HepG2 (cell line): Measurements from ENCODE around the gene SLC1A3. TPM values are rescaled to one million over a fixed set of nuclear protein-coding genes. Genes with fewer than 3 reads are reported as not detected.

Experiments
- ATAC-seq: fragments of 200-7000 bp; cut with Tn5 transposase; 3 replicates; pipeline ENCODE4 v1.9.1; 2020; ENCODE audit warnings: mild to moderate bottlenecking, moderate library complexity
- BruUV-seq: library from RNA; stranded (reverse); fragments of 400-500 nt; replicated peaks from 2 replicates; lab custom pipeline; 2021; lab: Mats Ljungman, UMichigan
- CTCF ChIA-PET: fragments of 300-600 bp; formaldehyde crosslinking; extraction: SDS; loops from one replicate; lab custom pipeline; 2021; ENCODE audit warnings: low total read pairs, inconsistent platforms, low intra/inter-chr PET ratio; lab: Yijun Ruan, JAX
- POLR2A ChIA-PET: fragments of 350-600 bp; sonication (Branson Sonifier 250); formaldehyde crosslinking; loops from one replicate; lab custom pipeline; 2020; ENCODE audit warnings: antibody characterized with exemption, inconsistent platforms; lab: Yijun Ruan, JAX
- DNase-seq: peaks from one replicate; pipeline ENCODE4 v3.0.0-alpha.2; 2015; ENCODE audit warnings: low spot score
- FAIRE-seq: peaks from 3 replicates; lab custom pipeline; 2011; peaks lifted over from hg19 to GRCh38; lab: Jason Lieb, UNC
- H2AFZ ChIP-seq: one replicate; pipeline ENCODE4 v1.6.1; 2011; ENCODE audit warnings: low read length, inconsistent platforms
- H3K27ac ChIP-seq: fragments of 300-600 bp; 3 replicates; pipeline ENCODE4 v1.8.0; 2011; ENCODE audit warnings: mixed run types, mild to moderate bottlenecking, mixed read lengths, low read length, inconsistent platforms; ENCODE audit not compliant: insufficient read depth; ENCODE audit errors: extremely low read length
- H3K27me3 ChIP-seq, 2 experiments: fragments of 200-600 bp in 1 of 2; 2 replicates in 1 of 2; 3 replicates in 1 of 2; pipeline versions ENCODE4 v1.6.0 to v1.8.0; 2011; ENCODE audit warnings: low read length in 2 of 2, mild to moderate bottlenecking in 2 of 2, moderate library complexity in 2 of 2, inconsistent platforms in 1 of 2; ENCODE audit not compliant: insufficient read depth in 2 of 2, control insufficient read depth in 1 of 2
- H3K36me3 ChIP-seq, 2 experiments: fragments of 200-600 bp in 1 of 2; replicated peaks in 1 of 2; 2 replicates in 1 of 2; 3 replicates in 1 of 2; pipeline versions ENCODE4 v1.5.1 to v1.8.0; 2011; ENCODE audit warnings: low read length in 2 of 2, inconsistent platforms in 1 of 2; ENCODE audit not compliant: insufficient read depth in 2 of 2, control insufficient read depth in 1 of 2
- H3K4me1 ChIP-seq: 2 replicates; pipeline ENCODE4 v1.5.1; 2012; ENCODE audit warnings: low read length, inconsistent platforms; ENCODE audit not compliant: insufficient read depth
- H3K4me2 ChIP-seq: 2 replicates; pipeline ENCODE4 v1.6.0; 2011; ENCODE audit warnings: low read depth, low read length, inconsistent platforms
- H3K4me3 ChIP-seq, 3 experiments: fragments of 200-600 bp in 1 of 3; sonication (generic), shearing (Covaris generic) in 1 of 3; replicated peaks in 1 of 3; 2 replicates each; pipeline ENCODE4 v1.5.1; 2011 to 2016; ENCODE audit warnings: low read length in 3 of 3, inconsistent platforms in 2 of 3, low read depth in 2 of 3, mild to moderate bottlenecking in 2 of 3, control low read depth in 1 of 3, mixed read lengths in 1 of 3; ENCODE audit not compliant: insufficient read depth in 1 of 3
- H3K79me2 ChIP-seq: one replicate; pipeline ENCODE4 v1.6.1; 2011; ENCODE audit warnings: low read length, inconsistent platforms; ENCODE audit not compliant: insufficient read depth
- H3K9ac ChIP-seq: 2 replicates; pipeline ENCODE4 v1.6.0; 2011; ENCODE audit warnings: mild to moderate bottlenecking, low read depth, low read length, inconsistent platforms; ENCODE audit not compliant: insufficient read depth
- H3K9me3 ChIP-seq: 2 replicates; pipeline ENCODE4 v1.5.1; 2012; ENCODE audit warnings: mild to moderate bottlenecking, low read length
- H4K20me1 ChIP-seq: 2 replicates; pipeline ENCODE4 v1.6.0; 2011; ENCODE audit warnings: inconsistent platforms, mild to moderate bottlenecking, low read length, moderate library complexity; ENCODE audit not compliant: insufficient read depth
- ATM ChIP-seq: fragments of 450-650 bp; IDR thresholded peaks from 2 replicates; pipeline ENCODE4 v1.7.1; 2017; ENCODE audit warnings: mild to moderate bottlenecking, borderline replicate concordance
- BCL6 ChIP-seq: IDR thresholded peaks from 2 replicates; pipeline ENCODE4 v1.6.1; 2016; ENCODE audit warnings: missing genetic modification reagents, missing compliant biosample characterization
- HOXA7 ChIP-seq: sonication (generic); formaldehyde crosslinking; IDR thresholded peaks from 2 replicates; pipeline ENCODE4 v1.8.1; 2022; ENCODE audit warnings: mild to moderate bottlenecking, missing genetic modification reagents, moderate library complexity
- MAF1 ChIP-seq: sonication (generic); formaldehyde crosslinking; IDR thresholded peaks from 2 replicates; pipeline ENCODE4 v1.5.0; 2020; ENCODE audit warnings: missing genetic modification reagents, borderline replicate concordance
- MIER3 ChIP-seq: IDR thresholded peaks from 2 replicates; pipeline ENCODE4 v1.6.1; 2016; ENCODE audit warnings: missing compliant biosample characterization, borderline replicate concordance
- ZBTB1 ChIP-seq: sonication (generic); formaldehyde crosslinking; IDR thresholded peaks from 2 replicates; pipeline ENCODE4 v1.4.0; 2020; ENCODE audit warnings: missing genetic modification reagents, borderline replicate concordance
- WGBS: methylation state at CpG from one replicate; pipeline ENCODE4 v1.1.6; 2017; ENCODE audit warnings: low lambda C conversion rate; 5-methylcytosine and 5-hydroxymethylcytosine counted together
- in situ Hi-C: cut with HindIII; loops from 2 replicates; pipeline ENCODE4 v1.10.0; 2017; ENCODE audit warnings: low pct_unique_long_range_greater_than_20kb; ENCODE audit not compliant: extremely low pct_ligation_motif_present
- intact Hi-C: fragments of 100-400 bp; cut with micrococcal nuclease; formaldehyde crosslinking; loops from one replicate; pipeline ENCODE4 v1.10.0; 2022; ENCODE audit not compliant: unreplicated experiment
- polyA plus RNA-seq, 8 experiments: library from polyadenylated mRNA; depleted of rRNA in 3 of 8; stranded (reverse) in 7 of 8; unstranded in 1 of 8; fragments of >200 nt; fragmentation: Illumina TruSeq in 4 of 8; extraction: Trizol in 4 of 8; gene quantifications; 2 replicates each; pipeline versions ENCODE4 v1.2.1 to v1.2.3, GENCODE V29; 2011 to 2016; ENCODE audit warnings: low read depth in 4 of 8, missing spikeins in 1 of 8, mixed read lengths in 1 of 8; ENCODE audit not compliant: insufficient read depth in 1 of 8
- total RNA-seq, 5 experiments: library from RNA; depleted of rRNA; stranded (reverse); fragments of >200 nt; fragmentation: Illumina TruSeq; extraction: Trizol; gene quantifications; 2 replicates each; pipeline ENCODE4 v1.2.3, GENCODE V29; 2016; ENCODE audit warnings: low read depth in 1 of 5
- TF ChIP-seq, protein P1 (sequence below): IDR thresholded peaks from 2 replicates; pipeline ENCODE4 v1.6.1; 2012; ENCODE audit warnings: low read depth, low read length, improper control_type of control experiment

Gene SLC1A3
- total and polyA plus RNA-seq, 2 of the 13 experiments (the other 11 are each of a cell fraction or from before 2014, with no cell fraction given) = 0.09 TPM; not detected in 1

- Histone ChIP-seq H3K27me3 (no peaks in the 10 kb centered on the region), H3K36me3 (no peaks in the 10 kb centered on the region), H3K79me2 (no peaks in the 10 kb centered on the region), H3K4me3 (no peak overlapping the region), H3K4me1 (no peaks in the 10 kb centered on the region), H2AFZ (no peak overlapping the region), H3K9me3 (no peaks in the 10 kb centered on the region), H4K20me1 (no peaks in the 10 kb centered on the region), H3K27ac (no peak overlapping the region), H3K9ac (no peak overlapping the region), H3K4me2 (no peak overlapping the region)
- in situ Hi-C loops (no loop called here), intact Hi-C loops (no loop called here)
- TF ChIP-seq, protein P1, sequence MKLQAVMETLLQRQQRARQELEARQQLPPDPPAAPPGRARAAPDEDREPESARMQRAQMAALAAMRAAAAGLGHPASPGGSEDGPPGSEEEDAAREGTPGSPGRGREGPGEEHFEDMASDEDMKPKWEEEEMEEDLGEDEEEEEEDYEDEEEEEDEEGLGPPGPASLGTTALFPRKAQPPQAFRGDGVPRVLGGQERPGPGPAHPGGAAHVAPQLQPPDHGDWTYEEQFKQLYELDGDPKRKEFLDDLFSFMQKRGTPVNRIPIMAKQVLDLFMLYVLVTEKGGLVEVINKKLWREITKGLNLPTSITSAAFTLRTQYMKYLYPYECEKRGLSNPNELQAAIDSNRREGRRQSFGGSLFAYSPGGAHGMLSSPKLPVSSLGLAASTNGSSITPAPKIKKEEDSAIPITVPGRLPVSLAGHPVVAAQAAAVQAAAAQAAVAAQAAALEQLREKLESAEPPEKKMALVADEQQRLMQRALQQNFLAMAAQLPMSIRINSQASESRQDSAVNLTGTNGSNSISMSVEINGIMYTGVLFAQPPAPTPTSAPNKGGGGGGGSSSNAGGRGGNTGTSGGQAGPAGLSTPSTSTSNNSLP = no peak
- no peak for TF ChIP-seq ATM
- no peak for TF ChIP-seq BCL6 (CRISPR knock-in tag)
- TF ChIP-seq MAF1 (CRISPR knock-in tag) = no peak
- TF ChIP-seq MIER3 (CRISPR knock-in tag) = no peak
- no peak for TF ChIP-seq HOXA7 (CRISPR knock-in tag)
- TF ChIP-seq ZBTB1 (CRISPR knock-in tag) = no peak
- FAIRE-seq = no peak
- BruUV-seq = no TSS peak
- 34% methylated on average over 5 of the region's 5 CpGs for WGBS
- CTCF ChIA-PET = no interaction called here
- POLR2A ChIA-PET = no interaction called here
- ATAC-seq = no peak
- no peak for DNase-seq
Observed at GRCh38 chr5:36569491-36569890, 36.9 kb upstream of the SLC1A3 start.
